Keratinocyte (primary cell): ENCODE data around the gene TKT. TPM values are rescaled to one million over a fixed set of nuclear protein-coding genes. Genes with fewer than 3 reads are reported as not detected.

Experiments used
- DNase-seq: peaks from one replicate; pipeline ENCODE4 v3.0.0-alpha.2; 2011; ENCODE audit warnings: low read depth, missing footprints, low spot score
- FAIRE-seq: peaks from 2 replicates; lab custom pipeline; 2011; peaks lifted over from hg19 to GRCh38; lab: Jason Lieb, UNC
- H2AFZ ChIP-seq: 2 replicates; pipeline ENCODE4 v1.6.0; 2012; ENCODE audit warnings: low read length, control low read depth, inconsistent platforms; ENCODE audit not compliant: control insufficient read depth
- H3K27ac ChIP-seq: 2 replicates; pipeline ENCODE4 v1.5.1; 2011; ENCODE audit warnings: low read length; ENCODE audit not compliant: control insufficient read depth, insufficient read depth
- H3K27me3 ChIP-seq: 3 replicates; pipeline ENCODE4 v1.6.0; 2011; ENCODE audit warnings: low read length; ENCODE audit not compliant: control insufficient read depth, insufficient read depth; ENCODE audit errors: extremely low read depth
- H3K36me3 ChIP-seq, 2 experiments: 2 replicates in 1 of 2; 3 replicates in 1 of 2; pipeline ENCODE4 v1.5.1; 2011; ENCODE audit warnings: low read length in 2 of 2, mild to moderate bottlenecking in 1 of 2; ENCODE audit not compliant: control insufficient read depth in 2 of 2, insufficient read depth in 2 of 2; ENCODE audit errors: extremely low read depth in 1 of 2
- H3K4me1 ChIP-seq: 3 replicates; pipeline ENCODE4 v1.5.1; 2011; ENCODE audit warnings: low read length; ENCODE audit not compliant: control insufficient read depth, insufficient read depth; ENCODE audit errors: extremely low read depth
- H3K4me2 ChIP-seq: 3 replicates; pipeline ENCODE4 v1.6.0; 2011; ENCODE audit warnings: low read depth, low read length; ENCODE audit not compliant: control insufficient read depth, insufficient read depth; ENCODE audit errors: extremely low read depth
- H3K4me3 ChIP-seq, 3 experiments: fragments of 200-600 bp in 1 of 3; sonication (generic) in 1 of 3; 2 replicates in 2 of 3; 3 replicates in 1 of 3; pipeline ENCODE4 v1.5.1; 2011 to 2016; ENCODE audit warnings: low read length in 3 of 3, mild to moderate bottlenecking in 3 of 3, control low read depth in 2 of 3, inconsistent platforms in 1 of 3, low read depth in 1 of 3, mixed read lengths in 1 of 3, mixed run types in 1 of 3, moderate library complexity in 1 of 3; ENCODE audit not compliant: control insufficient read depth in 2 of 3, insufficient read depth in 2 of 3; ENCODE audit errors: extremely low read depth in 1 of 3
- H3K79me2 ChIP-seq: 2 replicates; pipeline ENCODE4 v1.6.0; 2012; ENCODE audit warnings: low read length; ENCODE audit not compliant: control insufficient read depth, insufficient read depth
- H3K9ac ChIP-seq: 3 replicates; pipeline ENCODE4 v1.6.0; 2011; ENCODE audit warnings: low read length; ENCODE audit not compliant: control insufficient read depth, insufficient read depth; ENCODE audit errors: extremely low read depth
- H3K9me1 ChIP-seq: 3 replicates; pipeline ENCODE4 v1.6.0; 2011; ENCODE audit warnings: low read length; ENCODE audit not compliant: control insufficient read depth, insufficient read depth; ENCODE audit errors: extremely low read depth
- H3K9me3 ChIP-seq: 2 replicates; pipeline ENCODE4 v1.5.1; 2012; ENCODE audit warnings: low read depth, low read length; ENCODE audit not compliant: control insufficient read depth
- H4K20me1 ChIP-seq: 3 replicates; pipeline ENCODE4 v1.6.0; 2011; ENCODE audit warnings: low read length; ENCODE audit not compliant: control insufficient read depth, insufficient read depth; ENCODE audit errors: extremely low read depth
- EZH2 ChIP-seq: IDR thresholded peaks from one replicate; pipeline ENCODE4 v1.6.1; 2012; ENCODE audit warnings: inconsistent platforms, mild to moderate bottlenecking, low read length, moderate library complexity
- dilution Hi-C: fragments of 300-500 bp; cut with MboI; formaldehyde crosslinking; loops from one replicate; pipeline ENCODE4 v1.7.0; 2020; ENCODE audit warnings: low sequenced_read_pairs; ENCODE audit not compliant: extremely low pct_ligation_motif_present
- polyA plus RNA-seq, 5 experiments: library from polyadenylated mRNA; depleted of rRNA in 3 of 5; stranded (reverse) in 3 of 5; stranded (forward) in 1 of 5; unstranded in 1 of 5; fragments of >200 nt; gene quantifications; 1 replicate in 1 of 5; 2 replicates in 3 of 5; 3 replicates in 1 of 5; pipeline versions ENCODE4 v1.2.1 to v1.2.3, GENCODE V29; 2011 to 2012; ENCODE audit warnings: missing spikeins in 2 of 5, low read depth in 1 of 5, low replicate concordance in 1 of 5
- TF ChIP-seq, protein P1 (sequence below), 3 experiments: IDR thresholded peaks in 1 of 3; conservative IDR thresholded peaks in 1 of 3; optimal IDR thresholded peaks in 1 of 3; 2 replicates in 2 of 3; 3 replicates in 1 of 3; pipeline versions ENCODE3 to v1.5.1; 2011; ENCODE audit warnings: low read length in 3 of 3, mild to moderate bottlenecking in 3 of 3, moderate library complexity in 2 of 3, control low read depth in 1 of 3, inconsistent platforms in 1 of 3; ENCODE audit not compliant: insufficient read depth in 2 of 3; ENCODE audit errors: extremely low read depth in 1 of 3

Gene TKT
- polyA plus RNA-seq, 1 donor (not counting 4 experiments of a cell fraction or from before 2014, with no cell fraction given), result 266 TPM

DNA sequence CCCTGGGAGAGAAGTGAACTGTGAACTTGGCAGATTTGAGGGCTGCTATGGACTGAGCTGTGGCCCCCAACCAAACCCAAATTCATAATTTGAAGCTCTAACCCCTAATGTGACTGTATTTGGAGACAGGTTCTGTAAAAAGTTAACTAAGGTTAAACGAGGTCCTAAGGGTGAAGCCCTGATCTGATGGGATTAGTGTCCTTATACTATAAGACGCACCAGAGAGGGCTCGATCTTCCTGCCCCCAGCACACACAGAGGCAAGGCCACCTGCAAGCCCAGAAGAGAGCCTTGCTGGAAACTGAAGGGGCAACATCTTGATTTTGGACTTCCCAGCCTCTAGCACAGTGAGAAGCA lies 34.0 kb downstream of the TKT start:
- Histone ChIP-seq H3K27me3 (no peaks in the 10 kb centered on the region), H3K4me3 (no peak overlapping the region), H3K79me2 (no peaks in the 10 kb centered on the region), H3K27ac (no peak overlapping the region), H3K9me1 (no peaks in the 10 kb centered on the region), H3K4me1 (no peaks in the 10 kb centered on the region), H3K9ac (no peak overlapping the region), H3K9me3 (no peaks in the 10 kb centered on the region), H2AFZ (no peak overlapping the region), H3K4me2 (no peak overlapping the region), H4K20me1 (peaks cover 3% of the 10 kb centered on the region), H3K36me3 (peaks cover 26 to 38% of the 10 kb centered on the region in 2 experiments)
- DNase-seq, result no peak
- TF ChIP-seq EZH2, result no peak
- TF ChIP-seq, protein P1, sequence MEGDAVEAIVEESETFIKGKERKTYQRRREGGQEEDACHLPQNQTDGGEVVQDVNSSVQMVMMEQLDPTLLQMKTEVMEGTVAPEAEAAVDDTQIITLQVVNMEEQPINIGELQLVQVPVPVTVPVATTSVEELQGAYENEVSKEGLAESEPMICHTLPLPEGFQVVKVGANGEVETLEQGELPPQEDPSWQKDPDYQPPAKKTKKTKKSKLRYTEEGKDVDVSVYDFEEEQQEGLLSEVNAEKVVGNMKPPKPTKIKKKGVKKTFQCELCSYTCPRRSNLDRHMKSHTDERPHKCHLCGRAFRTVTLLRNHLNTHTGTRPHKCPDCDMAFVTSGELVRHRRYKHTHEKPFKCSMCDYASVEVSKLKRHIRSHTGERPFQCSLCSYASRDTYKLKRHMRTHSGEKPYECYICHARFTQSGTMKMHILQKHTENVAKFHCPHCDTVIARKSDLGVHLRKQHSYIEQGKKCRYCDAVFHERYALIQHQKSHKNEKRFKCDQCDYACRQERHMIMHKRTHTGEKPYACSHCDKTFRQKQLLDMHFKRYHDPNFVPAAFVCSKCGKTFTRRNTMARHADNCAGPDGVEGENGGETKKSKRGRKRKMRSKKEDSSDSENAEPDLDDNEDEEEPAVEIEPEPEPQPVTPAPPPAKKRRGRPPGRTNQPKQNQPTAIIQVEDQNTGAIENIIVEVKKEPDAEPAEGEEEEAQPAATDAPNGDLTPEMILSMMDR (optimal IDR thresholded peaks at IDR 0.05 in 1 of 3, IDR thresholded peaks at IDR 0.05 in 1 of 3, conservative IDR thresholded peaks at IDR 0.05 in 1 of 3; ENCODE audit: extremely low read depth in 1 of 3, insufficient read depth in 2 of 3, low read length in 3 of 3), result no peak
- dilution Hi-C loops, result no loop called here
- FAIRE-seq, result no peak

DNA sequence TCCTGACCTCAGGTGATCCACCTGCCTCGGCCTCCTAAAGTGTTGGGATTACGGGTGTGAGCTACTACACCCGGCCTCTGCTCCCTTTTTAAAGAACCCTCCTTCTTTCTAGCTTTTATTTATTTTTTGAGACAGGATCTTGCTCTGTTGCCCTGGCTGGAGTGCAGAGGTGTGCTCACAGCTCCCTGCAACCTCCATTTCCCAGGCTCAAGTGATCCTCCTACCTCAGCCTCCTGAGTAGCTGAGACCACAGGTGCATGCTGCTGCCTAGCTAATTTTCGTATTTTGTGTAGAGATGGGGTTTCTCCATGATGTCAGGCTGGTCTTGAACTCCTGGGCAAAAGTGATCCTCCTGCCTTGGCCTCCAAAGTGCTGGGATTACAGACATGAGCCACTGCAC lies 34.5 kb downstream of the TKT start:
- Histone ChIP-seq H2AFZ (no peak overlapping the region), H3K4me2 (no peak overlapping the region), H3K27me3 (no peaks in the 10 kb centered on the region), H4K20me1 (peaks cover 3% of the 10 kb centered on the region), H3K9me3 (no peaks in the 10 kb centered on the region), H3K36me3 (peaks cover 22 to 34% of the 10 kb centered on the region in 2 experiments), H3K4me1 (no peaks in the 10 kb centered on the region), H3K79me2 (no peaks in the 10 kb centered on the region), H3K9me1 (no peaks in the 10 kb centered on the region), H3K27ac (no peak overlapping the region), H3K9ac (no peak overlapping the region), H3K4me3 (no peak overlapping the region)
- DNase-seq, result no peak
- dilution Hi-C loops, result no loop called here
- FAIRE-seq, result no peak
- TF ChIP-seq, protein P1 (optimal IDR thresholded peaks at IDR 0.05 in 1 of 3, IDR thresholded peaks at IDR 0.05 in 1 of 3, conservative IDR thresholded peaks at IDR 0.05 in 1 of 3; ENCODE audit: extremely low read depth in 1 of 3, insufficient read depth in 2 of 3, low read length in 3 of 3), result no peak
- no peak for TF ChIP-seq EZH2
